GM23248 (cell line): ENCODE data around the gene QRICH2. TPM values are rescaled to one million over a fixed set of nuclear protein-coding genes. Genes with fewer than 3 reads are reported as not detected.

Experiments used
- DNase-seq: peaks from one replicate; pipeline ENCODE4 v3.0.0-alpha.2; 2015
- H2AFZ ChIP-seq: fragments of 200-600 bp; sonication (generic); 2 replicates; pipeline ENCODE4 v1.6.1; 2016; ENCODE audit warnings: antibody characterized with exemption
- H3F3A ChIP-seq: fragments of 200-600 bp; sonication (generic); 2 replicates; pipeline ENCODE4 v1.6.1; 2016; ENCODE audit warnings: mild to moderate bottlenecking, antibody characterized with exemption, mixed run types; ENCODE audit not compliant: insufficient read depth
- H3K27ac ChIP-seq: fragments of 200-600 bp; sonication (generic); 2 replicates; pipeline ENCODE4 v1.5.1; 2016; ENCODE audit warnings: mild to moderate bottlenecking
- H3K27me3 ChIP-seq: fragments of 200-600 bp; sonication (generic); replicated peaks from 2 replicates; pipeline ENCODE4 v1.6.1; 2016; ENCODE audit warnings: mild to moderate bottlenecking; ENCODE audit not compliant: insufficient read depth
- H3K36me3 ChIP-seq: fragments of 200-600 bp; sonication (generic); 2 replicates; pipeline ENCODE4 v1.6.1; 2016; ENCODE audit warnings: low read depth, mild to moderate bottlenecking
- H3K4me1 ChIP-seq: fragments of 200-600 bp; sonication (generic); 2 replicates; pipeline ENCODE4 v1.6.1; 2016; ENCODE audit warnings: mild to moderate bottlenecking; ENCODE audit not compliant: insufficient read depth
- H3K4me2 ChIP-seq: fragments of 200-600 bp; sonication (generic); one replicate; pipeline ENCODE4 v1.6.1; 2016; ENCODE audit warnings: mild to moderate bottlenecking; ENCODE audit not compliant: unreplicated experiment
- H3K4me3 ChIP-seq: fragments of 200-600 bp; sonication (generic); 2 replicates; pipeline ENCODE4 v1.5.1; 2016; ENCODE audit warnings: mild to moderate bottlenecking
- H3K79me2 ChIP-seq: fragments of 200-600 bp; sonication (generic); 2 replicates; pipeline ENCODE4 v1.6.1; 2016; ENCODE audit warnings: mild to moderate bottlenecking; ENCODE audit not compliant: insufficient read depth
- H3K9ac ChIP-seq: fragments of 200-600 bp; sonication (generic); 2 replicates; pipeline ENCODE4 v1.6.1; 2016; ENCODE audit warnings: mild to moderate bottlenecking
- H3K9me2 ChIP-seq: fragments of 200-600 bp; sonication (generic); 2 replicates; pipeline ENCODE4 v1.6.1; 2016; ENCODE audit warnings: mixed run types, mild to moderate bottlenecking, moderate library complexity; ENCODE audit not compliant: insufficient read depth
- H3K9me3 ChIP-seq: fragments of 200-600 bp; sonication (generic); one replicate; pipeline ENCODE4 v1.6.1; 2017; ENCODE audit warnings: low read depth
- H4K20me1 ChIP-seq: fragments of 200-600 bp; sonication (generic); 2 replicates; pipeline ENCODE4 v1.6.0; 2016; ENCODE audit not compliant: insufficient read depth
- EZH2 ChIP-seq: fragments of 200-600 bp; sonication (generic); IDR thresholded peaks from 2 replicates; pipeline ENCODE4 v1.6.1; 2018; ENCODE audit warnings: antibody characterized with exemption, mild to moderate bottlenecking; ENCODE audit not compliant: insufficient read depth, poor library complexity, severe bottlenecking
- EZH2phosphoT487 ChIP-seq: fragments of 200-600 bp; sonication (generic); IDR thresholded peaks from 2 replicates; pipeline ENCODE4 v1.6.1; 2018; ENCODE audit warnings: antibody characterized with exemption, moderate library complexity, mild to moderate bottlenecking, low read depth; ENCODE audit not compliant: insufficient read depth
- WGBS, 2 experiments: methylation state at CpG; one replicate each; pipeline ENCODE4 v1.1.6; 2015 to 2017; ENCODE audit warnings: low lambda C conversion rate in 2 of 2, low coverage in 1 of 2; ENCODE audit errors: missing lambda C conversion rate in 2 of 2; 5-methylcytosine and 5-hydroxymethylcytosine counted together
- in situ Hi-C: fragments of 300-500 bp; cut with MboI; formaldehyde crosslinking; loops from 2 replicates; pipeline ENCODE4 v1.15.0; 2020
- polyA plus RNA-seq: library from polyadenylated mRNA; unstranded; fragments of >200 nt; fragmentation: Nextera tagmentation; extraction: Ambion mirVana; gene quantifications from 2 replicates; pipeline ENCODE4 v1.2.1, GENCODE V29; 2016
- total RNA-seq: library from RNA; depleted of rRNA; stranded (reverse); fragments of >200 nt; shearing (Covaris generic); gene quantifications from 2 replicates; pipeline ENCODE4 v1.2.3, GENCODE V29; 2014

The QRICH2 gene
- total and polyA plus RNA-seq, 2 experiments from 2014 or later, result 1.3 to 4.0 TPM

GRCh38 chr17:76331083-76331482, 23.0 kb upstream of the QRICH2 start:
- TF ChIP-seq EZH2phosphoT487 (no peak), EZH2 (no peak)
- Histone ChIP-seq H3K27ac (no peak overlapping the region), H3K9ac (no peak overlapping the region), H4K20me1 (0 out of 2 replicates have a peak, but pooled peaks cover 4% of the 10 kb centered on the region), H3K9me3 (no peaks in the 10 kb centered on the region), H3K4me1 (peaks cover 9% of the 10 kb centered on the region), H3F3A (no peaks in the 10 kb centered on the region), H3K4me2 (no peak overlapping the region), H3K27me3 (no peaks in the 10 kb centered on the region), H3K36me3 (peaks cover 43% of the 10 kb centered on the region), H3K79me2 (peaks cover 33% of the 10 kb centered on the region), H3K4me3 (no peak overlapping the region), H3K9me2 (no peaks in the 10 kb centered on the region), H2AFZ (no peak overlapping the region)
- no peak for DNase-seq
- 82 to 93% methylated on average over 2 of the region's 2 CpGs for WGBS, 2 experiments
- in situ Hi-C loops, result no loop called here

GRCh38 chr17:76329664-76330063, 21.6 kb upstream of the QRICH2 start:
- Histone ChIP-seq H3K27me3 (no peaks in the 10 kb centered on the region), H3K4me2 (no peak overlapping the region), H3K36me3 (peaks cover 48% of the 10 kb centered on the region), H3K9me3 (no peaks in the 10 kb centered on the region), H4K20me1 (0 out of 2 replicates have a peak, but pooled peaks cover 4% of the 10 kb centered on the region), H3K4me3 (no peak overlapping the region), H3K9ac (no peak overlapping the region), H3K4me1 (peaks cover 5% of the 10 kb centered on the region), H3F3A (no peaks in the 10 kb centered on the region), H3K27ac (no peak overlapping the region), H2AFZ (no peak overlapping the region), H3K9me2 (no peaks in the 10 kb centered on the region), H3K79me2 (peaks cover 19% of the 10 kb centered on the region)
- in situ Hi-C loops, result no loop called here
- no peak for DNase-seq
- WGBS, 2 experiments, result 75 to 79% methylated on average over 8 of the region's 8 CpGs
- TF ChIP-seq EZH2phosphoT487 (no peak), EZH2 (no peak)

DNA sequence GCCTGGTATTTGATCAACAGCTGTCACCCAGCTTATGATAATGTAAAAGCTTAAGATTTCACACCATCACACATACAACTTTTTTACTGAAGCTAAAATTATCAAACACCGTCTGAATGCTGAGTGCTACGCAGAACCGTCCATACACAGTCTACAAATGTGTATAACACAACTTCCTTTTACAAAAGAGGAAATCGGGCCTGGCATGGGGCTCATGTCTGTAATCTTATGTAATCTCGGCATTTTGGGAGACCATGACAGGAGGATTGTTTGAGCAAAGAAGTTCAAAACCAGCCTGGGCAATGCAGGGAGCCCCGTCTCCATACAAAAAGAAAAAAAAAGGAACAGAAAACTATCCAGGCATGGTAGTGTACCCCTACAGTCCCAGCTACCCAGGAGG, 19.6 kb upstream of the QRICH2 start:
- H3K4me2 ChIP-seq, result no peak overlapping the region
- H3K4me1 ChIP-seq, result no peaks in the 10 kb centered on the region
- H4K20me1 ChIP-seq, result 0 out of 2 replicates have a peak, but pooled peaks cover 4% of the 10 kb centered on the region
- H3K9ac ChIP-seq, result no peak overlapping the region
- no peaks in the 10 kb centered on the region; the same call in 1 of the 2 replicates for H3K79me2 ChIP-seq
- no peaks in the 10 kb centered on the region for H3K27me3 ChIP-seq
- peaks cover 52% of the 10 kb centered on the region for H3K36me3 ChIP-seq
- no peak overlapping the region for H2AFZ ChIP-seq
- in situ Hi-C loops, result no loop called here
- H3K9me2 ChIP-seq, result no peaks in the 10 kb centered on the region
- no peak overlapping the region for H3K4me3 ChIP-seq
- H3K9me3 ChIP-seq, result no peaks in the 10 kb centered on the region
- no peak for DNase-seq
- H3K27ac ChIP-seq, result no peak overlapping the region
- H3F3A ChIP-seq, result no peaks in the 10 kb centered on the region
- no peak for TF ChIP-seq EZH2phosphoT487
- no peak for TF ChIP-seq EZH2
- 92 to 98% methylated on average over 6 of the region's 6 CpGs for WGBS, 2 experiments

DNA sequence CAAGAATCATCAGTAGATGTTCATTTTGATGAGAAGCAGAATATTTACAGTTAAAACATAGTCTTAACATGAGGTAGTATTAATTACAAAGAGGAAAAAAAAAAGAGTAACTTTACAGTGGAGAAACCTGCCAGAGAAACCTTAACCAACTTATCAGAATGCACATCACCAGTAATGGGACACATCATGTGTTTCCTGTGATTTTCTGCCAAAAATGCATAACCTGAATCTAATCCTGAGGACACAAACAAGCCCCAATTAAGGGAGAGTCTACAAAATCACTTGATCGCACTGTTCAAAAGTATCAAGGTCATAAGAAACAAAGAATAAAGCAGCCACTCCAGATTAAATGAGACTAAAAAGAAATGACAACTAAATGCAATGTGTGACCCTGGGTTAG, 18.2 kb upstream of the QRICH2 start:
- no peak overlapping the region for H3K4me2 ChIP-seq
- DNase-seq, result no peak
- TF ChIP-seq EZH2 (no peak), EZH2phosphoT487 (no peak)
- no peaks in the 10 kb centered on the region for H3K4me1 ChIP-seq
- H3K27me3 ChIP-seq, result no peaks in the 10 kb centered on the region
- no peak overlapping the region for H3K27ac ChIP-seq
- H3K36me3 ChIP-seq, result peaks cover 44% of the 10 kb centered on the region
- no peaks in the 10 kb centered on the region for H3F3A ChIP-seq
- WGBS, 2 experiments, result 95 to 100% methylated on average over 1 of the region's 1 CpG
- in situ Hi-C loops, result no loop called here
- no peaks in the 10 kb centered on the region for H3K79me2 ChIP-seq
- H3K9ac ChIP-seq, result no peak overlapping the region
- no peaks in the 10 kb centered on the region for H3K9me2 ChIP-seq
- H2AFZ ChIP-seq, result no peak overlapping the region
- 0 out of 2 replicates have a peak, but pooled peaks cover 4% of the 10 kb centered on the region for H4K20me1 ChIP-seq
- H3K4me3 ChIP-seq, result no peak overlapping the region
- no peaks in the 10 kb centered on the region for H3K9me3 ChIP-seq

DNA sequence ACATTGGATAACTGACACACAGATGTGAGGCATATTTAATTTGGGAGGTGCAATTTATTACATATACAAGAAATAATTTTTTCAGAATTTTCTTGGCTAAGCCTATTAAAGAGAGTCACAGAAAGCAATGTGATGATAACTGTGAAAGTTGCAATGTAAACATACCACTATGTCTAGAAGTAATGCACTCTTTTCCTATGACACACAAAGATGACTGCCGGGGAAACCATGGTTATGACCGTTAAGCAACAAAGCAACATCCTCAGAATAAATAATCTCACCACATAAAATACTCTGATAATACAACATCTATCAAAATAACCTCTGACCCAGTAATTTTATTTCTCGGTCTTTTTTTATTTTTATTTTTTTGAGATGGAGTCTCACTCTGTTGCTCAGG, 10.5 kb upstream of the QRICH2 start:
- H3F3A ChIP-seq, result no peaks in the 10 kb centered on the region
- no peak overlapping the region for H3K9ac ChIP-seq
- H3K4me2 ChIP-seq, result no peak overlapping the region
- H3K27me3 ChIP-seq, result no peaks in the 10 kb centered on the region
- no peak overlapping the region for H2AFZ ChIP-seq
- H3K9me2 ChIP-seq, result no peaks in the 10 kb centered on the region
- peaks cover 3% of the 10 kb centered on the region; the same call in 1 of the 2 replicates for H4K20me1 ChIP-seq
- H3K9me3 ChIP-seq, result no peaks in the 10 kb centered on the region
- no peak overlapping the region for H3K27ac ChIP-seq
- in situ Hi-C loops, result no loop called here
- H3K4me3 ChIP-seq, result no peak overlapping the region
- TF ChIP-seq EZH2, result no peak
- TF ChIP-seq EZH2phosphoT487, result no peak
- 90 to 97% methylated on average over 3 of the region's 3 CpGs for WGBS, 2 experiments
- H3K4me1 ChIP-seq, result no peaks in the 10 kb centered on the region
- no peaks in the 10 kb centered on the region for H3K79me2 ChIP-seq
- DNase-seq, result no peak
- peaks cover 8% of the 10 kb centered on the region for H3K36me3 ChIP-seq
